Osteoblast (primary cell): ENCODE measurements around the gene BAIAP2. TPM values are rescaled to one million over a fixed set of nuclear protein-coding genes. Genes with fewer than 3 reads are reported as not detected.
"Not testable (repeated sequence)": the region's sequence is repeated elsewhere in the genome, so short reads cannot be mapped to it uniquely, and the experiment has no call there.

Experiments used
- DNase-seq: peaks from one replicate; pipeline ENCODE4 v3.0.0; 2011; ENCODE audit warnings: low spot score, mixed read lengths; ENCODE audit not compliant: insufficient read length; ENCODE audit errors: missing footprints
- H2AFZ ChIP-seq: 2 replicates; pipeline ENCODE4 v1.6.0; 2011; ENCODE audit warnings: mild to moderate bottlenecking, low read length
- H3K27ac ChIP-seq: 2 replicates; pipeline ENCODE4 v1.5.1; 2011; ENCODE audit warnings: mild to moderate bottlenecking, low read depth, low read length, moderate library complexity
- H3K27me3 ChIP-seq: 2 replicates; pipeline ENCODE4 v1.6.0; 2012; ENCODE audit warnings: mild to moderate bottlenecking, control low read depth, inconsistent platforms, low read length, moderate library complexity; ENCODE audit not compliant: insufficient read depth
- H3K36me3 ChIP-seq: 2 replicates; pipeline ENCODE4 v1.5.1; 2011; ENCODE audit warnings: mild to moderate bottlenecking, low read length, control low read depth, moderate library complexity; ENCODE audit not compliant: insufficient read depth
- H3K4me1 ChIP-seq: 2 replicates; pipeline ENCODE4 v1.5.1; 2011; ENCODE audit warnings: mild to moderate bottlenecking, low read length, control low read depth, moderate library complexity; ENCODE audit not compliant: insufficient read depth
- H3K4me2 ChIP-seq: 2 replicates; pipeline ENCODE4 v1.6.0; 2011; ENCODE audit warnings: mild to moderate bottlenecking, low read length; ENCODE audit not compliant: insufficient read depth
- H3K4me3 ChIP-seq: fragments of 200-600 bp; sonication (generic); 3 replicates; pipeline ENCODE4 v1.5.1; 2012; ENCODE audit warnings: mild to moderate bottlenecking, low read length, inconsistent platforms; ENCODE audit not compliant: insufficient read depth
- H3K79me2 ChIP-seq: 2 replicates; pipeline ENCODE4 v1.6.0; 2012; ENCODE audit warnings: mild to moderate bottlenecking, low read length, control low read depth, inconsistent platforms; ENCODE audit not compliant: insufficient read depth
- H3K9me3 ChIP-seq: 2 replicates; pipeline ENCODE4 v1.5.1; 2011; ENCODE audit warnings: low read depth, low read length, control low read depth
- H4K20me1 ChIP-seq: 2 replicates; pipeline ENCODE4 v1.6.0; 2012; ENCODE audit warnings: mild to moderate bottlenecking, low read length, control low read depth; ENCODE audit not compliant: insufficient read depth
- total RNA-seq: library from RNA; depleted of rRNA; stranded (reverse); fragments of >200 nt; gene quantifications from 2 replicates; pipeline ENCODE4 v1.2.3, GENCODE V29; 2012
- TF ChIP-seq, protein P1 (sequence below): IDR thresholded peaks from 2 replicates; pipeline ENCODE4 v1.5.1; 2011; ENCODE audit warnings: mild to moderate bottlenecking, low read depth, low read length, moderate library complexity; ENCODE audit errors: extremely low read depth

BAIAP2 gene
- total RNA-seq, 1 donor: 15.6 TPM

DNA sequence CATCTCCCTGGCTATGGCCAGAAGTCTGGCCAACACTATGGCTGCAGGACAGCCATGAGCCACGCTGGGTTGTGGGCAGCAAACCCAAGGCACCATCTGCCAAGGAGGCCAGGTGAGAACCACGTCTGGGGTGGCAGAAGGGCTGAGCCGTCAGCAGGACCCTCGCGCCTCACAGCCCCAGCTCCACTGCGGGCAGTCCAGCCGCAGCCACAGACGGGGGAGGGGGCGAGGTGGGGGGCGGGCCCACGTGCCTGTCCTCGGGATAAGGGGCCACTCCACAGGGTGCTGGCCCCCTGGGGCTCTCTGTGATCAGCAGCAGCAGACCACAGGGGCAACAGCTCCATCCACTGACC is 6.5 kb upstream of the BAIAP2 start:
- TF ChIP-seq, protein P1, sequence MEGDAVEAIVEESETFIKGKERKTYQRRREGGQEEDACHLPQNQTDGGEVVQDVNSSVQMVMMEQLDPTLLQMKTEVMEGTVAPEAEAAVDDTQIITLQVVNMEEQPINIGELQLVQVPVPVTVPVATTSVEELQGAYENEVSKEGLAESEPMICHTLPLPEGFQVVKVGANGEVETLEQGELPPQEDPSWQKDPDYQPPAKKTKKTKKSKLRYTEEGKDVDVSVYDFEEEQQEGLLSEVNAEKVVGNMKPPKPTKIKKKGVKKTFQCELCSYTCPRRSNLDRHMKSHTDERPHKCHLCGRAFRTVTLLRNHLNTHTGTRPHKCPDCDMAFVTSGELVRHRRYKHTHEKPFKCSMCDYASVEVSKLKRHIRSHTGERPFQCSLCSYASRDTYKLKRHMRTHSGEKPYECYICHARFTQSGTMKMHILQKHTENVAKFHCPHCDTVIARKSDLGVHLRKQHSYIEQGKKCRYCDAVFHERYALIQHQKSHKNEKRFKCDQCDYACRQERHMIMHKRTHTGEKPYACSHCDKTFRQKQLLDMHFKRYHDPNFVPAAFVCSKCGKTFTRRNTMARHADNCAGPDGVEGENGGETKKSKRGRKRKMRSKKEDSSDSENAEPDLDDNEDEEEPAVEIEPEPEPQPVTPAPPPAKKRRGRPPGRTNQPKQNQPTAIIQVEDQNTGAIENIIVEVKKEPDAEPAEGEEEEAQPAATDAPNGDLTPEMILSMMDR: no peak
- Histone ChIP-seq H3K4me3 (no peak overlapping the region), H3K79me2 (no peaks in the 10 kb centered on the region), H4K20me1 (peaks cover 10% of the 10 kb centered on the region), H3K27ac (no peak overlapping the region), H3K9me3 (no peaks in the 10 kb centered on the region), H2AFZ (no peak overlapping the region), H3K27me3 (peaks cover 40% of the 10 kb centered on the region), H3K36me3 (peaks cover 10% of the 10 kb centered on the region), H3K4me1 (no peaks in the 10 kb centered on the region), H3K4me2 (no peak overlapping the region)
- DNase-seq: peak; percentile 80

- no peak overlapping the region for H3K4me2 ChIP-seq
- H3K4me1 ChIP-seq: peaks cover 6% of the 10 kb centered on the region
- peaks cover 4% of the 10 kb centered on the region for H3K79me2 ChIP-seq
- TF ChIP-seq, protein P1: no peak
- no peak overlapping the region for H3K4me3 ChIP-seq
- H3K27me3 ChIP-seq: peaks cover 36% of the 10 kb centered on the region
- H3K36me3 ChIP-seq: peaks cover 10% of the 10 kb centered on the region
- peaks cover 10% of the 10 kb centered on the region for H4K20me1 ChIP-seq
- H2AFZ ChIP-seq: no peak overlapping the region
- no peaks in the 10 kb centered on the region for H3K9me3 ChIP-seq
- no peak for DNase-seq
- no peak overlapping the region for H3K27ac ChIP-seq
Observed at GRCh38 chr17:81029859-81030258, 5.1 kb upstream of the BAIAP2 start.

DNA sequence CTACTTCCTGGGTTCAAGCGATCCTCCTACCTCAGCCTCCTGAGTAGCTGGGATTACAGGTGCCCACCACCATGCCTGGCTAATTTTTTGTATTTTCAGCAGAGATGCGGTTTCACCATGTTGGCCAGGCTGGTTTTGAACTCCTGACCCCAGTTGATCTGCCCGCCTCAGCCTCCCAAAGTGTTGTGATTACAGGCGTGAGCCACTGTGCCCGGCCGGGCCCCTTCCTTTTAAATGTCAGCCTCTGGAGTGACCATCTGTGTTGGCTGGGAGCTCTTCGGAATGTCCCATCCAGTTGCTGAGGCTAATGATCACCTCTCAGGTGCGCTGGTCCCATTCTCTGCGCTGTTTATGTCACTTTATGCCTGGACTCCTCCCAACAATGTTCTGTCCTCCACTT is 4.6 kb upstream of the BAIAP2 start:
- not testable (repeated sequence) for H3K4me1 ChIP-seq, H2AFZ ChIP-seq, H4K20me1 ChIP-seq, H3K4me2 ChIP-seq, H3K79me2 ChIP-seq, H3K9me3 ChIP-seq, DNase-seq, H3K27ac ChIP-seq, H3K36me3 ChIP-seq, H3K4me3 ChIP-seq
- H3K27me3 ChIP-seq: peaks cover 31% of the 10 kb centered on the region

GRCh38 chr17:81030741-81031565 is 4.0 kb upstream of the BAIAP2 start:
- Histone ChIP-seq H3K27ac (no peak overlapping the region), H4K20me1 (peaks cover 13% of the 10 kb centered on the region), H2AFZ (no peak overlapping the region), H3K4me3 (no peak overlapping the region), H3K4me1 (peaks cover 7% of the 10 kb centered on the region), H3K27me3 (peaks cover 25% of the 10 kb centered on the region), H3K79me2 (peaks cover 7% of the 10 kb centered on the region), H3K36me3 (peaks cover 10% of the 10 kb centered on the region), H3K9me3 (no peaks in the 10 kb centered on the region), H3K4me2 (no peak overlapping the region)
- peak; percentile 81 for DNase-seq
- TF ChIP-seq, protein P1: no peak
